Neural progenitor cell (in vitro differentiated cells): ENCODE data around the gene HEPACAM2. TPM values are rescaled to one million over a fixed set of nuclear protein-coding genes. Genes with fewer than 3 reads are reported as not detected.

ENCODE experiments used
- DNase-seq: peaks from one replicate; pipeline ENCODE4 v3.0.0-alpha.2; 2016; ENCODE audit warnings: low spot score
- H2AFZ ChIP-seq: fragments of 200-600 bp; sonication (generic); replicated peaks from 2 replicates; pipeline ENCODE4 v1.6.1; 2016; ENCODE audit warnings: antibody characterized with exemption
- H3F3A ChIP-seq: fragments of 200-600 bp; sonication (generic); 2 replicates; pipeline ENCODE4 v1.6.1; 2016; ENCODE audit warnings: antibody characterized with exemption, low read depth
- H3K27ac ChIP-seq: fragments of 200-600 bp; sonication (generic); 2 replicates; pipeline ENCODE4 v1.5.1; 2016; ENCODE audit warnings: mild to moderate bottlenecking
- H3K27me3 ChIP-seq: fragments of 200-600 bp; sonication (generic); 2 replicates; pipeline ENCODE4 v1.6.1; 2016; ENCODE audit warnings: mild to moderate bottlenecking, moderate library complexity
- H3K36me3 ChIP-seq: fragments of 200-600 bp; sonication (generic); 2 replicates; pipeline ENCODE4 v1.5.1; 2016
- H3K4me1 ChIP-seq: fragments of 200-600 bp; sonication (generic); 2 replicates; pipeline ENCODE4 v1.6.1; 2016; ENCODE audit warnings: mixed run types
- H3K4me2 ChIP-seq: fragments of 200-600 bp; sonication (generic); 2 replicates; pipeline ENCODE4 v1.6.1; 2016
- H3K4me3 ChIP-seq: fragments of 200-600 bp; sonication (generic); 2 replicates; pipeline ENCODE4 v1.5.1; 2016
- H3K79me2 ChIP-seq: fragments of 200-600 bp; sonication (generic); 2 replicates; pipeline ENCODE4 v1.6.1; 2016; ENCODE audit warnings: low read depth
- H3K9ac ChIP-seq: fragments of 200-600 bp; sonication (generic); 2 replicates; pipeline ENCODE4 v1.6.1; 2016
- H3K9me3 ChIP-seq: fragments of 200-600 bp; sonication (generic); 2 replicates; pipeline ENCODE4 v1.5.1; 2016; ENCODE audit warnings: low read depth
- H4K20me1 ChIP-seq: fragments of 200-600 bp; sonication (generic); 2 replicates; pipeline ENCODE4 v1.6.1; 2016; ENCODE audit warnings: low read depth
- H3K27ac Mint-ChIP-seq: 3 replicates; pipeline ENCODE4 v1.8.0; 2021; ENCODE audit warnings: mixed read lengths
- H3K27me3 Mint-ChIP-seq: 2 replicates; pipeline ENCODE4 v1.8.0; 2022; ENCODE audit warnings: low read depth, mild to moderate bottlenecking, inconsistent platforms, moderate library complexity, mixed read lengths; ENCODE audit not compliant: insufficient read depth
- H3K36me3 Mint-ChIP-seq: 3 replicates; pipeline ENCODE4 v1.8.0; 2021; ENCODE audit warnings: mixed read lengths
- H3K4me1 Mint-ChIP-seq: 3 replicates; pipeline ENCODE4 v1.8.0; 2021; ENCODE audit warnings: mixed read lengths
- H3K4me3 Mint-ChIP-seq: 3 replicates; pipeline ENCODE4 v1.8.0; 2021; ENCODE audit warnings: mild to moderate bottlenecking, moderate library complexity, mixed read lengths
- H3K9me3 Mint-ChIP-seq: 3 replicates; pipeline ENCODE4 v1.8.0; 2020; ENCODE audit warnings: mixed read lengths
- EZH2 ChIP-seq: fragments of 200-600 bp; sonication (generic); IDR thresholded peaks from 2 replicates; pipeline ENCODE4 v1.6.1; 2017; ENCODE audit warnings: antibody characterized with exemption, mild to moderate bottlenecking, moderate library complexity
- EZH2phosphoT487 ChIP-seq: fragments of 200-600 bp; sonication (generic); IDR thresholded peaks from 2 replicates; pipeline ENCODE4 v1.6.1; 2017; ENCODE audit warnings: antibody characterized with exemption
- total RNA-seq: library from RNA; depleted of rRNA; stranded (reverse); fragments of >200 nt; gene quantifications from 2 replicates; pipeline ENCODE4 v1.2.3, GENCODE V29; 2015; ENCODE audit warnings: low replicate concordance
- TF ChIP-seq, protein P1 (sequence below): fragments of 200-600 bp; sonication (generic); IDR thresholded peaks from 2 replicates; pipeline ENCODE4 v1.5.1; 2017; ENCODE audit warnings: antibody characterized with exemption, mild to moderate bottlenecking

Gene HEPACAM2
- total RNA-seq, 1 donor from 2014 or later = not detected

- Mint-ChIP-seq H3K4me1 (no peaks in the 10 kb centered on the region), H3K27ac (no peak overlapping the region), H3K27me3 (peaks cover 2% of the 10 kb centered on the region), H3K9me3 (no peaks in the 10 kb centered on the region), H3K4me3 (no peak overlapping the region), H3K36me3 (no peaks in the 10 kb centered on the region)
- Histone ChIP-seq H3K27me3 (peaks cover 65% of the 10 kb centered on the region), H3K36me3 (no peaks in the 10 kb centered on the region), H3K4me2 (no peak overlapping the region), H3F3A (no peaks in the 10 kb centered on the region), H3K4me1 (no peaks in the 10 kb centered on the region), H3K4me3 (no peak overlapping the region), H3K79me2 (no peaks in the 10 kb centered on the region), H4K20me1 (no peaks in the 10 kb centered on the region), H3K9ac (no peak overlapping the region), H2AFZ (no peak overlapping the region), H3K9me3 (no peaks in the 10 kb centered on the region), H3K27ac (no peak overlapping the region)
- DNase-seq = no peak
- TF ChIP-seq EZH2phosphoT487 (no peak), EZH2 (no peak)
- TF ChIP-seq, protein P1, sequence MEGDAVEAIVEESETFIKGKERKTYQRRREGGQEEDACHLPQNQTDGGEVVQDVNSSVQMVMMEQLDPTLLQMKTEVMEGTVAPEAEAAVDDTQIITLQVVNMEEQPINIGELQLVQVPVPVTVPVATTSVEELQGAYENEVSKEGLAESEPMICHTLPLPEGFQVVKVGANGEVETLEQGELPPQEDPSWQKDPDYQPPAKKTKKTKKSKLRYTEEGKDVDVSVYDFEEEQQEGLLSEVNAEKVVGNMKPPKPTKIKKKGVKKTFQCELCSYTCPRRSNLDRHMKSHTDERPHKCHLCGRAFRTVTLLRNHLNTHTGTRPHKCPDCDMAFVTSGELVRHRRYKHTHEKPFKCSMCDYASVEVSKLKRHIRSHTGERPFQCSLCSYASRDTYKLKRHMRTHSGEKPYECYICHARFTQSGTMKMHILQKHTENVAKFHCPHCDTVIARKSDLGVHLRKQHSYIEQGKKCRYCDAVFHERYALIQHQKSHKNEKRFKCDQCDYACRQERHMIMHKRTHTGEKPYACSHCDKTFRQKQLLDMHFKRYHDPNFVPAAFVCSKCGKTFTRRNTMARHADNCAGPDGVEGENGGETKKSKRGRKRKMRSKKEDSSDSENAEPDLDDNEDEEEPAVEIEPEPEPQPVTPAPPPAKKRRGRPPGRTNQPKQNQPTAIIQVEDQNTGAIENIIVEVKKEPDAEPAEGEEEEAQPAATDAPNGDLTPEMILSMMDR = no peak
Observed at GRCh38 chr7:93218997-93219827, 7.1 kb downstream of the HEPACAM2 start.

DNA sequence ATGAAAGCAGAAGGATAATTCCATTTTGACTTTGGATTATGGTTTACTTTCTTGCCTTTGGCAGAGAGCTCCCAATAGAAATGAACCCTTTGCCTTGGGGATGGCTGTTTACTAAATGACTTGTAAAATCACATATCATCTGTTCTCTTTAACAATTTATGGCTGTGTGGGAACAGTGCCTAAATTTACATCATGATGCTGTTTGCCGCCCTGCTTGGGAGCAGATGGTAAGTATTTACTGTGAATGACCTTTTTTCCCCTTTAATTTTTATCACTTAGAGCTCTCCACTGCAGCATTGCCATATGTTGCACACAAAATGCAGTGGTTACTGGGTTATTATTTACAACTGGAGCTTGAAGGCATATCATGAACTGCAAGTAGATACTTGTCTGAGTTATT, 13.4 kb downstream of the HEPACAM2 start:
- Histone ChIP-seq H3K27me3 (peaks cover 96% of the 10 kb centered on the region), H3K4me1 (no peaks in the 10 kb centered on the region), H3K36me3 (no peaks in the 10 kb centered on the region), H3K27ac (no peak overlapping the region), H3K4me3 (no peak overlapping the region), H3K9ac (no peak overlapping the region), H3K9me3 (no peaks in the 10 kb centered on the region), H4K20me1 (no peaks in the 10 kb centered on the region), H3K4me2 (no peak overlapping the region), H2AFZ (no peak overlapping the region), H3K79me2 (no peaks in the 10 kb centered on the region), H3F3A (no peaks in the 10 kb centered on the region)
- DNase-seq = no peak
- H3K27me3 Mint-ChIP-seq = peaks cover 4% of the 10 kb centered on the region
- no peaks in the 10 kb centered on the region for H3K9me3 Mint-ChIP-seq
- H3K4me1 Mint-ChIP-seq = no peaks in the 10 kb centered on the region
- H3K4me3 Mint-ChIP-seq = no peak overlapping the region
- H3K27ac Mint-ChIP-seq = no peak overlapping the region
- no peaks in the 10 kb centered on the region for H3K36me3 Mint-ChIP-seq
- TF ChIP-seq EZH2 (no peak), EZH2phosphoT487 (no peak)
- TF ChIP-seq, protein P1 = no peak

DNA sequence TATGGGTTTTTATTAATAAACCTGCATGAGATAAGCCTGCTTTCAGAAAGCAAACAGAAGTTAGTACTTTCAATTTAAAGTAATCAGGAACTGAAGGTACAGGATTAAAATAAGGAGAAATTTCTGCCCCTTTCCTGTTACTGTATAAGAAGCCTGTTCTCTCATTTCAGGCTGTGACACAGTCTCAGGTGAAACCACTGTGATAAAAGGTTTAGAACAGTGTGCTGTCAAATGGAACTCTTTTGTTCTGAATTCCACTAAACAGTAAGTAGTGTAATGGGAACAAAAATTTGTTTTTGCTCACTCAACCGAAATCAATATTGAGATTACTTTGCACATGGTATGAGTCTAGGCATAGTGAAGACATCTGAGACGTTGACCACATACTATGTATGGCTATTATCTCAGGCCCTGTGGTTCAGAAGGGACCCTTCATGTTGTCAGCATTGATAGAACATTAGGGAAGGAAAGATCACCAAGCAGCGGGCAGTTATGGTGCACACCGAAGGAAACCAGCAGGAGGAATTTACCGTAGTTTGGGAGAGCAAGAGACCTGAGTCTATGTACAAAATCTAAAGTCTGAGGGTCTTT, 14.9 kb downstream of the HEPACAM2 start:
- Histone ChIP-seq H3K27ac (no peak overlapping the region), H3K4me3 (no peak overlapping the region), H3K79me2 (no peaks in the 10 kb centered on the region), H3K9ac (no peak overlapping the region), H2AFZ (no peak overlapping the region), H3K4me2 (no peak overlapping the region), H4K20me1 (no peaks in the 10 kb centered on the region), H3K36me3 (no peaks in the 10 kb centered on the region), H3K4me1 (no peaks in the 10 kb centered on the region), H3F3A (no peaks in the 10 kb centered on the region), H3K27me3 (peaks cover 100% of the 10 kb centered on the region), H3K9me3 (no peaks in the 10 kb centered on the region)
- TF ChIP-seq EZH2phosphoT487 (no peak), EZH2 (no peak)
- TF ChIP-seq, protein P1 = no peak
- DNase-seq = no peak
- Mint-ChIP-seq H3K27me3 (peaks cover 4% of the 10 kb centered on the region), H3K36me3 (no peaks in the 10 kb centered on the region), H3K9me3 (no peaks in the 10 kb centered on the region), H3K27ac (no peak overlapping the region), H3K4me3 (no peak overlapping the region), H3K4me1 (no peaks in the 10 kb centered on the region)
